Measurements from ENCODE around the gene TMEM79.

- TF ChIP-seq CTCF (conservative IDR thresholded peaks at IDR 0.05; ENCODE audit: low read length) (no peak), EZH2phosphoT487 (IDR thresholded peaks at IDR 0.05; ENCODE audit: borderline replicate concordance, low read depth, low read length) (no peak)
Observed at GRCh38 chr1:156251527-156251926, 32.6 kb upstream of the TMEM79 start.
